ENCODE results near the gene CDH4.

GRCh38 chr20:61808447-61808846 is 556.4 kb downstream of the CDH4 start:
- TF ChIP-seq CTCF (optimal IDR thresholded peaks at IDR 0.05 in 1 of 3, IDR thresholded peaks at IDR 0.05 in 1 of 3, conservative IDR thresholded peaks at IDR 0.05 in 1 of 3; ENCODE audit: extremely low read depth in 1 of 3, insufficient read depth in 2 of 3, low read length in 3 of 3) = no peak
- TF ChIP-seq EZH2 (IDR thresholded peaks at IDR 0.05; ENCODE audit: low read length) = no peak

All from keratinocyte (primary cell).